Measurements from ENCODE around the gene MDM1.

GRCh38 chr12:68268967-68269366 is 63.2 kb downstream of the MDM1 start:
- TF ChIP-seq CTCF (IDR thresholded peaks at IDR 0.05): no peak
- TF ChIP-seq POLR2A (IDR thresholded peaks at IDR 0.05): no peak
